ENCODE data around the gene REEP3.

Gene REEP3

GRCh38 chr10:63505562-63505961 is 15.6 kb upstream of the REEP3 start:
- DNase-seq: no peak
- intact Hi-C loops (cut with DNase I): no loop called here

- intact Hi-C loops (cut with DNase I): no loop called here
- DNase-seq: no peak
Measured at GRCh38 chr10:63506554-63506953, 14.6 kb upstream of the REEP3 start.

- intact Hi-C loops (cut with DNase I): loop anchor here (5.0 kb wide), 1 partner anchor 298 kb away; no protein-coding TSS in a partner anchor
- no peak for DNase-seq
Measured at GRCh38 chr10:63515002-63515763, 6.0 kb upstream of the REEP3 start.

- intact Hi-C loops (cut with DNase I): loop anchor here (5.0 kb wide), 1 partner anchor 299 kb away; no protein-coding TSS in a partner anchor
- DNase-seq: no peak
Measured at GRCh38 chr10:63516207-63516606, 5.0 kb upstream of the REEP3 start.

- intact Hi-C loops (cut with DNase I): loop anchor here (5.0 kb wide), 1 partner anchor 301 kb away; no protein-coding TSS in a partner anchor
- DNase-seq: no peak
Measured at GRCh38 chr10:63518690-63519288, 2.4 kb upstream of the REEP3 start.

- intact Hi-C loops (cut with DNase I): loop anchor here (2.0 to 10.0 kb wide), 4 partner anchors 107 to 314 kb away; no protein-coding TSS in a partner anchor
- peak; percentile 57 to 96 (median 72) for DNase-seq
Measured at GRCh38 chr10:63521416-63522276, 445 bp downstream of the REEP3 start.

- intact Hi-C loops (cut with DNase I): loop anchor here (2.0 to 10.0 kb wide), 3 partner anchors 107 to 315 kb away; no protein-coding TSS in a partner anchor
- no peak for DNase-seq
Measured at GRCh38 chr10:63522277-63522687, 1.1 kb downstream of the REEP3 start.

GRCh38 chr10:63522995-63523394 is 1.8 kb downstream of the REEP3 start:
- DNase-seq: no peak
- intact Hi-C loops (cut with DNase I): loop anchor here (1.0 to 10.0 kb wide), 4 partner anchors 58 to 316 kb away; partner anchors contain the start of gene JMJD1C

- intact Hi-C loops (cut with DNase I): loop anchor here (10.0 kb wide), 1 partner anchor 190 kb away; no protein-coding TSS in a partner anchor
- DNase-seq: no peak
Measured at GRCh38 chr10:63525021-63525420, 3.8 kb downstream of the REEP3 start.

- intact Hi-C loops (cut with DNase I): loop anchor here (10.0 kb wide), 1 partner anchor 187 kb away; no protein-coding TSS in a partner anchor
Measured at GRCh38 chr10:63527401-63527800, 6.2 kb downstream of the REEP3 start.

GRCh38 chr10:63528084-63528744 is 7.0 kb downstream of the REEP3 start:
- no peak for DNase-seq
- intact Hi-C loops (cut with DNase I): loop anchor here (10.0 kb wide), 1 partner anchor 187 kb away; no protein-coding TSS in a partner anchor

More at GRCh38 chr10:63527401-63527800, 6.2 kb downstream of the REEP3 start:
- DNase-seq: no peak

- intact Hi-C loops (cut with DNase I): no loop called here
Measured at GRCh38 chr10:63530409-63530808, 9.2 kb downstream of the REEP3 start.

GRCh38 chr10:63534723-63535122 is 13.5 kb downstream of the REEP3 start:
- DNase-seq: no peak
- intact Hi-C loops (cut with DNase I): no loop called here

More at GRCh38 chr10:63530409-63530808, 9.2 kb downstream of the REEP3 start:
- DNase-seq: no peak

GRCh38 chr10:63536698-63537097 is 15.5 kb downstream of the REEP3 start:
- intact Hi-C loops (cut with DNase I): no loop called here

GRCh38 chr10:63537536-63537935 is 16.3 kb downstream of the REEP3 start:
- intact Hi-C loops (cut with DNase I): no loop called here
- peak in 1 of 10 donors; percentile 71 for DNase-seq

More at GRCh38 chr10:63536698-63537097, 15.5 kb downstream of the REEP3 start:
- no peak for DNase-seq

GRCh38 chr10:63539377-63539776 is 18.2 kb downstream of the REEP3 start:
- intact Hi-C loops (cut with DNase I): no loop called here

GRCh38 chr10:63539994-63540393 is 18.8 kb downstream of the REEP3 start:
- no peak for DNase-seq
- intact Hi-C loops (cut with DNase I): no loop called here

More at GRCh38 chr10:63539377-63539776, 18.2 kb downstream of the REEP3 start:
- DNase-seq: no peak

GRCh38 chr10:63542835-63543575 is 21.8 kb downstream of the REEP3 start:
- no peak for DNase-seq
- intact Hi-C loops (cut with DNase I): no loop called here

- no peak for DNase-seq
- intact Hi-C loops (cut with DNase I): no loop called here
Measured at GRCh38 chr10:63543576-63543962, 22.4 kb downstream of the REEP3 start.
